ENCODE results near the gene SHC1.

The SHC1 gene

GRCh38 chr1:154971341-154971998 lies 923 bp upstream of the SHC1 start:
- DNase-seq, result no peak

GRCh38 chr1:154969860-154970452 lies 591 bp downstream of the SHC1 start:
- DNase-seq, result no peak

GRCh38 chr1:154969246-154969645 lies 1.3 kb downstream of the SHC1 start:
- DNase-seq, result no peak

GRCh38 chr1:154968731-154969130 lies 1.8 kb downstream of the SHC1 start:
- DNase-seq, result no peak

GRCh38 chr1:154967331-154967950 lies 3.1 kb downstream of the SHC1 start:
- DNase-seq, result no peak

- DNase-seq, result no peak
Measured at GRCh38 chr1:154966111-154966510, 4.4 kb downstream of the SHC1 start.

GRCh38 chr1:154964359-154964758 lies 6.2 kb downstream of the SHC1 start:
- DNase-seq, result no peak

- DNase-seq, result no peak
Measured at GRCh38 chr1:154963643-154964042, 6.9 kb downstream of the SHC1 start.

- DNase-seq, result no peak
Measured at GRCh38 chr1:154962795-154963330, 7.7 kb downstream of the SHC1 start.

- no peak for DNase-seq
Measured at GRCh38 chr1:154962156-154962749, 8.3 kb downstream of the SHC1 start.

- DNase-seq, result peak; percentile 53
Measured at GRCh38 chr1:154961207-154962155, 9.1 kb downstream of the SHC1 start, which contains the start of gene PYGO2. TSS of gene PYGO2 (minus strand) at chr1:154961782. CDS start at chr1:154961576, 206 bp downstream.

- DNase-seq, result no peak
Measured at GRCh38 chr1:154960446-154961136, 10.0 kb downstream of the SHC1 start.

- no peak for DNase-seq
Measured at GRCh38 chr1:154959426-154959780, 11.1 kb downstream of the SHC1 start.

- no peak for DNase-seq
Measured at GRCh38 chr1:154958681-154959425, 11.7 kb downstream of the SHC1 start.

- DNase-seq, result no peak
Measured at GRCh38 chr1:154958036-154958435, 12.5 kb downstream of the SHC1 start.

GRCh38 chr1:154957091-154957657 lies 13.4 kb downstream of the SHC1 start:
- no peak for DNase-seq

- DNase-seq, result no peak
Measured at GRCh38 chr1:154956544-154956941, 14.0 kb downstream of the SHC1 start.

- peak; percentile 25 for DNase-seq
Measured at GRCh38 chr1:154955718-154956543, 14.6 kb downstream of the SHC1 start, which contains the start of gene PBXIP1. TSS of gene PBXIP1 (minus strand) at chr1:154956099. CDS start at chr1:154953721, 2,378 bp downstream.

- no peak for DNase-seq
Measured at GRCh38 chr1:154955039-154955717, 15.4 kb downstream of the SHC1 start.
